Small intestine (tissue), 7 donors: Measurements from ENCODE around the gene FBRSL1. TPM values are rescaled to one million over a fixed set of nuclear protein-coding genes. Genes with fewer than 3 reads are reported as not detected.

Experiments
- DNase-seq, 2 donors: peaks; one replicate each; pipeline versions ENCODE4 v3.0.0 to v3.0.0-alpha.2; 2013
- FAIRE-seq: peaks from 2 replicates; lab custom pipeline; 2012; peaks lifted over from hg19 to GRCh38; lab: Jason Lieb, UNC
- H3K27ac ChIP-seq, 3 donors: one replicate each; pipeline ENCODE4 v1.5.1; 2013; ENCODE audit warnings: low read length in 2 of 3, mild to moderate bottlenecking in 2 of 3, control low read depth in 1 of 3, inconsistent platforms in 1 of 3, low read depth in 1 of 3, moderate library complexity in 1 of 3
- H3K27me3 ChIP-seq, 3 donors: one replicate each; pipeline ENCODE4 v1.6.1; 2013; ENCODE audit warnings: low read length in 3 of 3, inconsistent platforms in 1 of 3; ENCODE audit not compliant: control insufficient read depth in 3 of 3, insufficient read depth in 3 of 3
- H3K36me3 ChIP-seq, 3 donors: one replicate each; pipeline ENCODE4 v1.6.1; 2013; ENCODE audit warnings: low read length in 3 of 3, inconsistent platforms in 1 of 3, low read depth in 1 of 3, mild to moderate bottlenecking in 1 of 3, moderate library complexity in 1 of 3; ENCODE audit not compliant: control insufficient read depth in 3 of 3, insufficient read depth in 2 of 3
- H3K4me1 ChIP-seq, 3 donors: one replicate each; pipeline ENCODE4 v1.6.1; 2013; ENCODE audit warnings: low read length in 2 of 3, inconsistent platforms in 1 of 3, low read depth in 1 of 3, mild to moderate bottlenecking in 1 of 3, moderate library complexity in 1 of 3; ENCODE audit not compliant: control insufficient read depth in 3 of 3, insufficient read depth in 2 of 3
- H3K4me3 ChIP-seq, 3 donors: one replicate each; pipeline ENCODE4 v1.5.1; 2013; ENCODE audit warnings: low read length in 3 of 3, control low read depth in 1 of 3, inconsistent platforms in 1 of 3, low read depth in 1 of 3, mild to moderate bottlenecking in 1 of 3, moderate library complexity in 1 of 3
- H3K9me3 ChIP-seq, 2 donors: one replicate each; pipeline ENCODE4 v1.6.1; 2013; ENCODE audit warnings: low read depth in 1 of 2, low read length in 1 of 2; ENCODE audit not compliant: control insufficient read depth in 2 of 2, insufficient read depth in 1 of 2
- WGBS, 3 donors: extraction: QIAGEN DNeasy Blood & Tissue Kit; methylation state at CpG; one replicate each; pipeline ENCODE4 v1.1.7; 2013; 5-methylcytosine and 5-hydroxymethylcytosine counted together
- polyA plus RNA-seq, 4 donors: library from polyadenylated mRNA; stranded (reverse) in 3 of 4; unstranded in 1 of 4; fragments of 200-250 nt in 3 of 4; fragments of 120-200 nt in 1 of 4; gene quantifications; one replicate each; pipeline versions ENCODE4 v1.2.1 to v1.2.3, GENCODE V29; 2013
- donor health status: healthy with polysubstance abuse.
- donor health status: control.
- donor health status: control.
- donor health status: Bipolar disorder and iron deficiency.
- donor health status: healthy.

Gene FBRSL1
- polyA plus RNA-seq, 4 donors: 24.3 to 59.5 (median 32.5) TPM

DNA sequence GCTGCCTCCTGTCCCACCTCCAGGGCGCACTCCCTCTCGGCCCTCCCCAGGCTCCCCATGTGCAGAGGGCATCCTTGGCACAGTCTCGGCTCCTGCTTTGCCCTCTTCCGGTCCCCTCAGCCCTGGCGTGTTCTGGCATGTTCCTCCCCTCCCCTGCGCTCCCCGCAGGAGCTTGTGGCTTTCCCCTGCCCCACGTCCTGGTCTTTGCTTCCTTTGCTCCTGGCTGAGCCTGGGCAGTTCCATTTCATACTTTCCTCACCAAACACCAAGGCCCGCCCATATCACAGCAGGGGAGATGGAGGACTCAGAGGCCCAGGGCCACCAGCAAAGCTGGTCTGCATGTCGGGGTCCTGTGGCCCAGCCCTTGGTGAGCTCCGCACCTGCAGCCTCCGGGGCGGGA lies 56.0 kb downstream of the FBRSL1 start:
- Histone ChIP-seq H3K27ac (no peak overlapping the region), H3K36me3 (peaks cover 0 to 58% (median 0%) of the 10 kb centered on the region in 3 donors), H3K9me3 (no peaks in the 10 kb centered on the region), H3K4me1 (peaks cover 0 to 4% (median 0%) of the 10 kb centered on the region in 3 donors), H3K4me3 (no peak overlapping the region), H3K27me3 (no peaks in the 10 kb centered on the region)
- DNase-seq (no peak), FAIRE-seq (no peak)
- 91 to 95% (median 92%) methylated on average over 13 of the region's 13 CpGs for WGBS, 3 donors

DNA sequence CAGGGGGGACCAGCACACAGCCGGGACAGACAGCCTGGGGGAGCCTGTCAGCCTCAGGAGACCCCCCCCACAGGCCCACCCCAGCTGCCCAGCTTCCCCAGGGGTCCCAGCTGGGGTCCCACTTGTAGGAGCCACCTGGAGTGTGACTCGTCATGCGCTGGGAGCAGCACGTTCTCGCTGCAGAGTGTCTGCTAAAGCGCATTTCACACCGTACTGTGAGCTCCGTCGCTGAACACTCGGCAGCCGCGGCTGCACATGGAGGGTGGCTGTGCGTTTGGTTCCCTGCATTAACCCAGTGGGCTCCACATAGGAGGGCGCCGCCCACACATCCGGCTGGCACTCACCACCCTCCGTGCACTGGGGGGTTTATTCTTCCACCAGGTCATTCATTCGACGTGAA lies 56.7 kb downstream of the FBRSL1 start:
- H3K9me3 ChIP-seq: no peaks in the 10 kb centered on the region
- no peak overlapping the region for H3K27ac ChIP-seq
- WGBS, 3 donors: 89 to 98% (median 95%) methylated on average over 18 to 19 of the region's 19 CpGs
- DNase-seq: no peak
- H3K36me3 ChIP-seq: peaks cover 0 to 59% (median 0%) of the 10 kb centered on the region in 3 donors
- no peak for FAIRE-seq
- H3K27me3 ChIP-seq: no peaks in the 10 kb centered on the region
- H3K4me1 ChIP-seq: peaks cover 0 to 4% (median 0%) of the 10 kb centered on the region in 3 donors
- no peak overlapping the region for H3K4me3 ChIP-seq

DNA sequence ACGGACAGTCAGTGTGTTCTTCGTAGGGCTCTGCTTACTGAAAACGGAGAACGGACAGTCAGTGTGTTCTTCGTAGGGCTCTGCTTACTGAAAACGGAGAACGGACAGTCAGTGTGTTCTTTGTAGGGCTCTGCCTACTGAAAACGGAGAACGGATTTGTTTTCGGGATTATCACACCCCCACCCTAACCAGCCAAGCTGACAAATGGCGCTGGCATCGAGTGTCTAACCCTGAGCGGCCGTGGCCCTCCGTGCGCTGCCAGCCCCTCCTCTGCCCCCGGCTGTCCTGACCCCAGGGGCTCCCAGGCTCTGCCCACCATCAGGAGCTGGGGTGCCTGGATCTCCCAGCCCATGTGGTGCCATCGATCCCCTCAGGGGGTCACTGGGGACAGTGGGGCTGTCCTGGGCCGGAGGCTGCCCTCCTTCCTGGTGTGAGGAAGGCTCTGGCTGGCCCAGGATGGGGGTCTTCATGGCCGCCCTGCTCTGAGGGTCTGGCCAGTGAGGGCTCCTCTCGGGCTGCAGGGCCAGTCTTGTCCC lies 57.3 kb downstream of the FBRSL1 start:
- FAIRE-seq (no peak), DNase-seq (no peak)
- Histone ChIP-seq H3K4me1 (peaks cover 0 to 4% (median 0%) of the 10 kb centered on the region in 3 donors), H3K36me3 (peaks cover 0 to 59% (median 0%) of the 10 kb centered on the region in 3 donors), H3K4me3 (no peak overlapping the region), H3K27ac (no peak overlapping the region), H3K9me3 (no peaks in the 10 kb centered on the region), H3K27me3 (no peaks in the 10 kb centered on the region)
- 95 to 97% (median 95%) methylated on average over 15 to 20 of the region's 21 CpGs for WGBS, 3 donors

DNA sequence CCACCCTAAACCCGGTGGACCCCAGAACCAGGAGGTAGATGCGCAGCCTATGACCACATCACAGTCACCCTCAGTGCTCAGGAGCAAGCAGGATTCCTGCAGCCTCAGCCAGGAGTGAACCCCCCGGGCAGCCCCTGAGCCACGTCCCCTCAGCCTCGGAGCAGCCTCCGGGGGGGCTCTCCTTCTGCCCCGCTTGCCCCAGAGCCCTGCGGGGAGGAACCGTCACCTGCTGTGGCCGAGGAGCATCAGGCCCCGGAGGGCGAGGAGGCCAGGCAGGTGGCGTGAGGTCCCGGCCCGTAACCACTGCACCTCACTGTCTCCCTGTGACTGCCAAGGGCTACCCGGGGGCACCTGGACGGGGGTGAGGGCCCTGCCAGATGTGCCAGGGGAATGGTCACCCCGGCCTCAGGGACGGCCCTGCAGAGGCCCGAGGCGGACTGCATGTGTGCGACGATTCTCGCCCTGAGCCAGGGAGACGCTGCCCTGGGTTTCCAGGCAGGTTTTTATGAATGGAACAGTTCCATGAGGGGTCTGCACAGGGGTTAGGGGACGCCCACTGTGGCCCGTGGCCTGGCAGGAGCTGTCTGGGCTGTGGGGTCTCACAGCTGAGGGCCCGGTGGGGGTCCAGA lies 58.6 kb downstream of the FBRSL1 start:
- Histone ChIP-seq H3K4me3 (no peak overlapping the region), H3K9me3 (no peaks in the 10 kb centered on the region), H3K36me3 (peaks cover 0 to 61% (median 0%) of the 10 kb centered on the region in 3 donors), H3K27ac (no peak overlapping the region), H3K4me1 (peaks cover 0 to 4% (median 0%) of the 10 kb centered on the region in 3 donors), H3K27me3 (no peaks in the 10 kb centered on the region)
- DNase-seq (no peak), FAIRE-seq (no peak)
- 96 to 97% (median 97%) methylated on average over 26 to 28 of the region's 28 CpGs for WGBS, 3 donors

DNA sequence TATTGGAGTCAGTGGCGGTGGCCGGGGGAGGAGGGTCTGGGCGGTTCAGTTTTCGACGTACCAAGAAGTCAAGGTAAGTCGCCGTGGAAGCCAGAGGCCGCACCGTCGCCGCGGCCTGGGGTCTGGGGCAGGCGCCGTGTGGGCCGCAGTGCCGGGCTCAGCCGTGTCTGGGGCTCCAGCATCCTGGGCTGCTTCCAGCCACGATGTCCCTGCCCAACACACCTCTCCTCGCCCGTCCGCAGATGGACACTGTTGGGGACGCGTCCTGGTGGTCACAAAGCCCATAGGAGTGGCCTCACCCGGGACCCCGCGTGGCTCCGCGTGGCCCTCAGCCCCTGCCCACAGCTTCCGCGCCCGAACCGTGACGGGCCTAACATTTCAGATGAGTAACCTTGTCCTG lies 59.1 kb downstream of the FBRSL1 start:
- WGBS, 3 donors: 96 to 98% (median 97%) methylated on average over 27 to 33 of the region's 33 CpGs
- H3K4me1 ChIP-seq: peaks cover 0 to 4% (median 0%) of the 10 kb centered on the region in 3 donors
- FAIRE-seq: no peak
- peaks cover 0 to 62% (median 2%) of the 10 kb centered on the region in 3 donors for H3K36me3 ChIP-seq
- H3K4me3 ChIP-seq: no peak overlapping the region
- H3K27ac ChIP-seq: no peak overlapping the region
- DNase-seq: no peak
- no peaks in the 10 kb centered on the region for H3K27me3 ChIP-seq
- H3K9me3 ChIP-seq: no peaks in the 10 kb centered on the region

DNA sequence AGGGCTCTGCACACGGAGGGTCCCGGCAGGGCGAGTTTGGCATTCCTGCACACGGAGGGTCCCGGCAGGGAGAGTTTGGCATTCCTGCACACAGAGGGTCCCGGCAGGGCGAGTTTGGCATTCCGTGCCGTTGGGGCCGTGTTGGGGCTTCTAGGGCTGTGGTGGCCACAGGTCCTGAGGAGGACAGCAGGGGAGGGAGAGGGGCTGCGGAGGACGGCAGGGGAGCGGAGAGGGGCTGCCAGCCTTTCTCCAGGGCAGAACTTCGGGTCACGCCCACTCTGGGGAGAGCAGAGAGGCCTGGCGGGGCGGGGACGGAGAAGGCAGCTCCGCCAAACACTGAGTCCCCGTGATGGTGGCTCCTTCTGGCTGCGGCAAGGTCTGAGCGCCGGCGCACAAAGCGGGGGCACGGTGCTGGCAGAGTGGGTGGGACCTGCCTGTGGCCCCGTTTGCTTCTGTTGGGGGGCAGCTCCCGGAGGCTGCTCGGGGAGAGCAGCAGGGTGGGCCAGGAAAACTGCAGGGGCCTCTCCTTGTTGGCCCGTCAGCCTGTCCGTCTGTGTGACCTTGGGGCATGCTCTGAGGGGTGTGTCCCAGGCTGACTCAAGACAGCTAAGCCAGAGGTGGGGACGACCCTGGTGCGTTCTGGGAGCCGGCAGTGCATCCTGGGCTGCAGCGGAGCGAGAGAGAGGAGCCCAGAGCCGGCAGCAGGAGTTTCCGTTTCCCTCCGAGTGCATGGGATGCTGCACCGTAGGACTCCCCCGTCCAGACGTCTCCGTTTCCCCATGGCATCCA lies 60.3 kb downstream of the FBRSL1 start:
- FAIRE-seq: no peak
- no peaks in the 10 kb centered on the region for H3K27me3 ChIP-seq
- no peak overlapping the region for H3K4me3 ChIP-seq
- 82 to 93% (median 88%) methylated on average over 42 to 43 of the region's 43 CpGs for WGBS, 3 donors
- H3K9me3 ChIP-seq: no peaks in the 10 kb centered on the region
- H3K27ac ChIP-seq: no peak overlapping the region
- H3K36me3 ChIP-seq: peaks cover 0 to 68% (median 3%) of the 10 kb centered on the region in 3 donors
- DNase-seq: no peak
- peaks cover 0 to 4% (median 0%) of the 10 kb centered on the region in 3 donors for H3K4me1 ChIP-seq

DNA sequence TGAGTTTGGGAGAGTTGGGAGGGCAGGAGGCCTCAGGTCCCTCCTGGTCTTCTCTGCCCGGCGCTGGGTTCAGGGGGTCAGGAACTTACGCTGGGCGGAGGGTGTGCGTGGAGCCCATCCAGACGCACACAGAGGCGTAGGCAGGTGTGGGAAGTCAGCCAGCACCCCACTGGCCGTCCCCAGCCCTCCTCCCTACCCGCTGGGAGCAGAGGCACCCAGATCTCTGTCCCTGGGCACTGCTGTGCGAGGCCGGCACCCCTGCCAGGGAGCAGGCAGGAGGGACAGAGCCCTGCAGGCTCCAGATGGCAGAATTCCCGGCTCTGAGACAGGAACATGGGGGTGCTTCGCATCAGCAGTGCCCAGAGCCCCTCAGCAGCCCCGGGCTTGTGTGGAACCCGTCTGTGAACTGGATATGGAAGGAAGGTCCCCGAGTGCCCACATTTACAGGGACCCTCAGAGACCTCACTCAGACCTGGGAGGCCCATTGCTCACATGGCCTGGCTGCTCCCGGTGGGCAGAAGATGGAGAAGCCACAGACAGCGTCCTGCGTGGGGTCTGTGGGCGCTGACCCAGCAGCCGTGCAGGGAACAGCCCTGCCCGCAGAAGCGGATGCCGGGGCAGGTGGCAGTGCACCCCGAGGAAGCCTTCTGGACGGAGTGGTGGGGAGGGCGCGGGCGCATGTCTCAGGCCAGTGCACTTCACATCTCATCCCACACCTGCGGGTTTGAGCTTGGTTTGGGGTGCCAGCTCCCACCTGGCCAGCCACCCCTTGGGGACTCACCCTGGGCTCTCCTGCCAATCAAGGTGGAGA lies 61.1 kb downstream of the FBRSL1 start:
- no peaks in the 10 kb centered on the region for H3K4me1 ChIP-seq
- DNase-seq (no peak), FAIRE-seq (no peak)
- WGBS, 3 donors: 88 to 93% (median 90%) methylated on average over 27 to 30 of the region's 30 CpGs
- H3K27me3 ChIP-seq: no peaks in the 10 kb centered on the region
- H3K9me3 ChIP-seq: no peaks in the 10 kb centered on the region
- H3K4me3 ChIP-seq: no peak overlapping the region
- H3K27ac ChIP-seq: no peak overlapping the region
- peaks cover 0 to 72% (median 4%) of the 10 kb centered on the region in 3 donors for H3K36me3 ChIP-seq

DNA sequence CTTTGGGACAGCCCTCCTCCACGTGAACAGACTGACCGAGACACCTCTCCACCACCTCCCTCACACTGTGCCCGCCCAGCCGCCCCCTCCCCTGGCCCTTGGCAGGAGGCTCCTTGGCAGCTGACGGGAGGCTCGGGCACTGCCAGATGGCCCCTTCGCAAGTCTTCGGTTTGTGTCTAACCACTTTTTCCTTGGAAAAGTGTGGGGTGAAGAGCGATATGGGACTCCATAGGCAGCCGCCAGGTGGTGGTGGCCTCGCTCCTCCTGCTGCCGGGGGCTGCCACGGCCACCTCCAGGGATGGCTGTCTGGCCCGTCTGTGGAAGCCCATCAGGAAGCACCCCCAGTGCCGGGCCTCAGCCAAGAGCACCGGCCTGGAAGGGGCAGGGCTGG lies 61.7 kb downstream of the FBRSL1 start:
- Histone ChIP-seq H3K27me3 (no peaks in the 10 kb centered on the region), H3K4me1 (no peaks in the 10 kb centered on the region), H3K36me3 (peaks cover 0 to 71% (median 4%) of the 10 kb centered on the region in 3 donors), H3K9me3 (no peaks in the 10 kb centered on the region), H3K4me3 (no peak overlapping the region), H3K27ac (no peak overlapping the region)
- 89 to 93% (median 93%) methylated on average over 12 to 16 of the region's 16 CpGs for WGBS, 3 donors
- FAIRE-seq (no peak), DNase-seq (no peak)
